LoVo (cell line): Measurements from ENCODE around the gene WSB1.
"Not testable (repeated sequence)": the region's sequence is repeated elsewhere in the genome, so short reads cannot be mapped to it uniquely, and the experiment has no call there.

Experiments
- DNase-seq: peaks from one replicate; pipeline ENCODE4 v3.0.0-alpha.2; 2016; ENCODE audit warnings: low spot score

The WSB1 gene

DNA sequence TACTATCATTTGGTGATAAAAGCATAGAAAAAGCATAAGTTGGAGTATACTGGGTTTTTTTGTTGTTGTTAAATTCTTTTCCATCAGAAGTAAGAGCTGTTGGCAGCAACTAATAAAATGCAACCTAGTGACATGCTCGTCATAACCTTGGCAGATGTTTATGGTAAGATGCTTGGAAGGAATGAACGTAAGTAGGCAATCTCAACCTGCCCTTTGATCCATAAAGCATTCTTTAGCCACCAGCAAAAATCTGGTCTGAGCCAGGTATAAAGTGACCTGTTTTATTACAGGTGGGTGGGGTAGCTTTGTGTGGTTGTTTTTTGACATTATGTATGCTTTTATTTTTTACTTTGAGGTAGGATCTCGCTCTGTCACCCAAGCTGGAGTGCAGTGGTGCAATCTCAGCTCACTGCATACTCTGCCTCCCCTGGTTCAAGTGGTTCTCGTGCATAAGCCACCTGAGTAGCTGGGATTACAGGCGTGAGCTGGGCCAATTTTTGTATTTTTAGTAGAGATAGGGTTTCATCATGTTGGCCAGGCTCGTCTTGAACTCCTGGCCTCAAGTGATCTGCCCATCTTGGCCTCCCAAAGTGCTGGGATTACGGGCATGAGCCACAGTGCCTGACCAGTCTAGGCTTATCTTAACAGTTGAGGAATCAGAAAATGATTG is 22.0 kb downstream of the WSB1 start:
- peak; percentile 52 for DNase-seq

DNA sequence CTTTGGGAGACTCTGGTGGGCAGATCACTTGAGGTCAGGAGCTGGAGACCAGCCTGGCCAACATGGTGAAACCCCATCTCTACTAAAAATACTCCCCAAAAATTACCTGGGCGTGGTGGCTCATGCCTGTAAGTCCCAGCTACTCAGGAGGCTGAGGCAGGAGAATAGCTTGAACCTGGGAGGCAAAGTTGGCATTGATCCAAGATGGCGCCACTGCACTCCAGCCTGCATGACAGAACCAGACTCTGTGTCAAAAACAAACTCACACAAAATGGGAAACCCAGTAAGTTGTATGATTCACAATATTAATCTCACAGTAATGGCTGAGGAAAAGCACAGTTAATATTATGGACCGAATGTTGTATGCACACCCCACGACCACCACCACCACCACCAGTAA is 24.3 kb downstream of the WSB1 start:
- no peak for DNase-seq

DNA sequence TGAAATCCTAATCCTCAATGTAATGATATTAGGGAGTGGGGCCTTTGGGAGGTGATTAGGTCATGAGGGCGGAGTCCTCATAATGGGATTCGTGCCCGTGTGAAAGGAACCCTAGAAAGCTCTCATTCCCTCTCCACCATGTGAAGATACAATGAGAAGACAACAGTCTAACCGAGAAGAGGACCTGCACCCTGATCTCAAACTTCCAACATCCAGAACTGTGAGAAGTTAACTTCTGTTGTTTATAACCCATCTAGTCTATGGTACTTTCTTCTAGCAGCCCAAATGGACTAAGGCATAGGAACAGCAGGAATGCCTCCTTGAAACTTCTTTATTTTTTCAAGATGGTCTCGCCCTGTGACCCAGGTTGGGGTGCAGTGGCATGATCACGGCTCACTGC is 24.7 kb downstream of the WSB1 start:
- no peak for DNase-seq

DNA sequence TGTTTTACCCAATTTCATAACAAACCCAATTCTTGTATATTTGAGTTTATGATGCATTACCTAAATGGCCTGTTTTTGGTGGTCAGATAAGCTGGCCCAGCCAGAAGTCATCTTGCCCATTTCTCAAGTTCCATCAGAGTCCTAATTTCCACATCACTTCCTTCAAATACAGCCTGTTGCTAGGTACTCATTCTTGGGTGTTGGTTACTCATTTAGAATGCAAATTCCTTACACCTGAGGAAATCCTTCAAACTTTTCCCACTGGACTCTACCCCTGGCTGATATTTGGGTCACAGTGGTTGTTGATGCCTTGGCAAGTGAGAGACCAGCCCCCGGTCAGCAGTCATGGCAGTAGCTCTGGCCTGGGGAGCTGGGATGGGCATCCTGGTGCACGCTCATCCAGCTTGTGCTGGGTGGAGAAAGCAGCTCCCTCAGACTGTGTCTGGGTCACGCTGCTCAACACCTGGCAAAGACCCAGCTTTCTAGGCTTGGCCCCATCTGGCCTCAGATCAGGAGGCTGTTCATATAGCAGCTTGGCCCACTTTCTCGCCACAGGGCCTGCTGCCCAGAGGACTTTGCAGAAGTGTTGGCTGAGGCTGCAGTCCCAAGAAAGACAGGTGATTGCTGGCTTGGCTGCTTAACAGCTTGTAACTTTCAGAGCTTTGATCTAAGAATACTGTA is 25.8 kb downstream of the WSB1 start:
- no peak for DNase-seq

DNA sequence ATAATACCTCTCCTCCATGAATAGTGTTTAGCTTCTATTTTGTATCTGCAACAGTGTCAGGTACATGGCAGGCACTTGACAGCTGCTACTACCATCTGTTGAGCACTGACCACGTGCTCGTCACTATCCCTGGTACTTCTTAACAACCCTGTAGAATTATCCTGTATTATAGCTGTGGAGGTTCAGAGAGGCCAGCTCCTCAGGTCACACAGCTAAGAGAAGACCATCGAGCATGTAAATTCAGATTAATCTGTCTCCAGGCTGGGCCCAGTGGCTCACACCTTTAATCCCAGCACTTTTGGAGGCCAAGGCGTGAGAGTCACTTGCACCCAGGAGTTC is 26.3 kb downstream of the WSB1 start:
- no peak for DNase-seq

DNA sequence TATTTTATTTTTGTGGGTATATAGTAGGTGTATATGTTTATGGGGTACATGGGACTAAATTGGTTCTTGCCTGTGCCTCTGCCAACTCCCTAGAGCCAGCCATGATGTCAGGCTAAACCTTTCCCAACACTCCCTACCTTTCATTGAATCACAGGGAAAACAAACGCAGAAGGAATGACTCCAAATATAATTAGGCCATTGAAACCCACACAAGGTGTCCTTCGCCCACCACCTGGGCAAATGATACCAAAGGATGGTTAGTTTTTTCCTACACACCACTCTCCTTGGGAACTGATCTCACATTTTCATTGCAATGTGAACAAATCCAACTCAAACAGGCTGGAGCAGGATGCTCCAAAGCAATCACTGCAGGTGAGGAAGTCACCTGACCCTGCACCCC is 27.5 kb downstream of the WSB1 start:
- DNase-seq = no peak

DNA sequence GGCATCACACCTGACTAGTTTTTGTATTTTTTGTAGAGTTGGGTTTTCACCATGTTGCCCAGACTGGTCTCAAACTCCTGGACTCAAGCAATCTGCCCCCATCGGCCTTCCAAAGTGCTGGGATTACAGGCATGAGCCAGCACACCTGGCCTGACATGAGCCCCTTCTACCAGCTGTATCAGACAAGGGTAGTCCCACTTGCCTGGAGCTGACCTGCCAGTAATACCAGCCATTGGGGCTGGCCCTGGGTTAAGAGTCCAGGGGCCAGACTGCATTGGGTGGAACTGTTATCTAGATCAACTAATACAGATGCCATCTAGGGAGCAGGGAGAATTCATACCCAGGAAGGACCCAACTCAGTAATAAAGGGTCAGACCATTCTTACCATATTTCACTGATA is 28.1 kb downstream of the WSB1 start:
- DNase-seq = no peak

DNA sequence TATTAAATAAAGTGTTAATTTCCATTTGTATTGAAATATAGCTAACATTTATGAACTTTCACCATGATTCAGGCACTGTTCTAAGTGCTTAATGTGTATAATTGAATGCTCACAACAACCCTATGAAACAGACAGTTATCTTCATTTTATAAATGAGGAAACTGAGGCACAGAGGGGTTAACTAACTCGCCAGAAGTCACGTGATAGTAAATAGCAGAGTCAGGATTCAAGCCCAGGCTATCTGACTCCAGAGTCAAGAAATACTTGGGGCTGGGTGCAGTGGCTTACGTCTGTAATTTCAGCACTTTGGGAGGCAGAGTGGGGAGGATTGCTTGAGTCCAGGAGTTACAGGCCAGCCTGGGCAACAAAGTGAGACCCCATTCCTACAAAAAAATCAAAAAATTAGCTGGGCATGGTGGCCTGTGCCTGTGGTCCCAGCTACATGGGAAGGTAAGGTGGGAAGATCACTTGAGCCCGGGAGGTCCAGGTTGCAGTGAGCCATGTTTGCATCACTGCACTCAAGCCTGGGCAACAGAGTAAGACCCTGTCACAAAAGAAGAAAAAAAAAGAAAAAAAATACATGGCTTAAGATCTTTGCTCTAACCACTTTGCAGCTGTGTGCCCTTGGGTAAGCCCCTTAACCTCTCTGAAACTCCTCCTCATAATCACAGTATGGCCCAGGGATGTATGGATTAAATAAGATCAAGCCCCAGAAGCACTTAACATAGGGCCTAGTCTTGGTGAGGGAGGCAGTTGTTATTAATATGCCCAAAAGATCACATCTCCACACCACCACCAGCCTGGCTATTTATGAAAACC is 29.0 kb downstream of the WSB1 start:
- peak; percentile 1 for DNase-seq

DNA sequence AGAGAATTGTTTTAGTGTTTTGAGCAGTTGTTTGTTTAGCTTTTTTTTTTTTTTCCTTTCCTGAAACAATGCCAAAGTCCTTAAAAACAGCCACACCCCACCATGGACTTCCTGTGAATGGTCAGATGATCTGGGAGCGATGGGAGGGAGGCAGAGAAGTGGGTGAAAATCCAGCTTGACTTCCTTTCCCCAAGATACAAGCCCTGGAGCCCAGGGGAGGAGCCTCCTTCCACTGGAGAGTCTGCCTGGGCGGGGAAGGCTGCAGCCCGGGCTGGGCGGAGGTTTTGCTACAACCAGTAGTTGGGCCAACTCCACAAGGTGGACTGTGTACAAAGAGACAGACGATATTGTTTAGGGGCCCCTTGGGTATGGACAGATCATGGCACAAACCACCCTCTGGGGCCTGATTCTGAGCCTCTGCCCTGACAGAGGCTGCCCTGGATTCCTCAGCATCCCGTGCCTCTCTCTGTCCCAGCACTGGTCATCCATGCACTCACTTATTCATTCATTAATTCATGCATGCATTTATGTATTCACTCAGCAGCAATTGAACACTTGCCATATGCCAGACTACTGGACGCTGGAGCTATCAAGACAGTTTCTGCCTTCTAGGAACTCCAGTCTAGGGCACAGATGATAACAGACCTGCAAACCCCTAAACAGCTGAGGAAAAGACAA is 29.8 kb downstream of the WSB1 start:
- peak; percentile 71 for DNase-seq

DNA sequence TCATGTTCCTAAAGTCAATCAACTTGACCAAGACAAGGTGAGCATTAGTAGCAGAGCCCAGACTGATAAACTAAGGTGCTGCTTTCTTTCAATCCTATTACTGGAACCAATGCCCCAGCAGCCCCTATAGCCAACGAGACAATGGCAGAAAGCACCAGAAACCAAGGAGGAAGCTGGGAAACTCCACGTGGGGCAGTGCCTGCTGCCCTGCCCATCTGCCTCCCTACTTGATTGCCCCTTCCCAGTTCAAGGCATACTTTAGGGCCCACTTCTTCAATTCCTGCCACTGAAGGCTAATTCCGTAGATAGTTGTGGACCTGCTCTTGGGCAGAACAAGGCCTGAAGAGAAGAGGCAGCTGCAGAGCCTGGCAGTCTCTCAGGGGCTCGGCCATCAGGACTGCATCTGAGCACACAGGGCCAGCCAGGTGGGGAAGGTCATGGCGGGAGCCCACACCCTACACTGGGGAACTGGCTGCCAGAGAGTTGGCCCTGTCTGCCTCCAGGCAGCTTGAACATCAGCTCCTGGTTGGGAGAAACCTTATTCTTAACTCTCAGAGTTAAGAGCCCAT is 30.9 kb downstream of the WSB1 start:
- DNase-seq = no peak

DNA sequence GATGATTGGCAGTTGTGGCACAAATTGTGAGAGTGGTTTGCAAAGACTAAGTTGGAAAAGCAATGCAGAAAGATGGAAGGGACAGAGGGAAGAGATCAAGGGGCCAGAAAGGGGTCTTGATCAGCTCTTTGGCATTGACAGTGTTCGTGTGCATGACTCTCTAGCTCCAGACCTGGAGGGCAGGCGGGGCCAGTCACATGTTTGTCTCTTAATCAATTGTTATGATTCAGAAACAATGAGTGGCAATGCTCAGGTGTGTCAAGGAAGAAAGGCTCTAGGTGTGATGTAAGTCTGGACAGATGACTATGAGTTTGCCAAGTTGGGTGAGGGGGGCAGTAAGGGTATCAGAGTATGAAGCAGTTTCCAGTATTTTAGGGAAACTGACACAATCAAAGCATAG is 32.1 kb downstream of the WSB1 start:
- no peak for DNase-seq

DNA sequence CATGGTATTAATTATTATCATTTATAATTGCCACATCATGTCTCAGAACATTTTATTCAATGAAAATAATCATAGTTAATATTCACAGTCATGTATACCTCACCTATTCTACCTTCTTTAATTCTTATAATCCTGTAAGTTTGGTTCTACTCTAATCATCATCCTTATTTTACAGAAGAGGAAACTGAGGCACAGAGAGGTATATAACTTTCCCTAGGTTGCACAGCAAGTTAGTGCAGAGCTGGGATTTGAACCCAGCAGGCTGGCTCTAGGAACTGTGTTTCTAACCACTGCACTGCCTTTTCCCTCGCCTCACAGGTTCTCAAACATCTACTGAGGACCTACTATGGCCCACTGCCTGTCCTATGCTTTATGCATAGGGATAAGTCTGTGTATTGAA is 32.7 kb downstream of the WSB1 start:
- no peak for DNase-seq

DNA sequence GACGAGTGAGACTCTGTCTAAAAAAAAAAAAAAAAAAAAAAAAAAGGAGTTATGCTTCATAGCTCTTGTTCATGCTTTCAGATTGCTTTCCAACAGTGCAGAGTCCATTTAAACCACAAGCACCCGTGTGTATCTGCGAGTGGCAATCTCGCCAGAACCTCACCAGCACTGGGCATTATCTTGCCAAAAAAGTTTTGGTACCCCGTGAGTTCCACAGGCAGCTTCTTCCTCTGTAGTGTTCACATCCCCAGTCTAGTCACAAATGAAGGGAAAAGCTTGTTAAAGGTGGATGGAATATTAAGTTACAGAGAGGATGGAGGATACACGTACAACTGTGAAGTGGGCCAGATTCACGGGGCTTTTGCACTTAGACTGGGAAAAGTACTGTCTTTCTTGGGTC is 33.5 kb downstream of the WSB1 start:
- DNase-seq = no peak

DNA sequence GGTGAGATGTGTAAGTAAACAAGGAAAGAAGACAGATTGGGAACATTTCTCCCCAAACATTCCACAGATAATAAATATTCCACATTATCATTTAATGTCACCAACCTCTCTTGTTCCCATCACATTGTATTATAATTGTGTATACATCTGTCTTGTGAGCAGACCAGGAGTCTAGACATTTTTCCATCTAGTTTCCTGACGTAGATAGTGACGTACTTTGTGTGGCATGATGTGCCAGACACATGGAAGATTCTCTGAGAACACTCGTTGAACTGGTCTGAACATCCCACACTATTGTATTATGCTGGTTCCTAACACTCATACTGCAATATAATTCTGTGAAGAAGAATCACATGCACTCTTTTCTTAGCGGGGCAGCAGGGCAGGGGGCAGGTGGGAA is 34.0 kb downstream of the WSB1 start:
- no peak for DNase-seq

DNA sequence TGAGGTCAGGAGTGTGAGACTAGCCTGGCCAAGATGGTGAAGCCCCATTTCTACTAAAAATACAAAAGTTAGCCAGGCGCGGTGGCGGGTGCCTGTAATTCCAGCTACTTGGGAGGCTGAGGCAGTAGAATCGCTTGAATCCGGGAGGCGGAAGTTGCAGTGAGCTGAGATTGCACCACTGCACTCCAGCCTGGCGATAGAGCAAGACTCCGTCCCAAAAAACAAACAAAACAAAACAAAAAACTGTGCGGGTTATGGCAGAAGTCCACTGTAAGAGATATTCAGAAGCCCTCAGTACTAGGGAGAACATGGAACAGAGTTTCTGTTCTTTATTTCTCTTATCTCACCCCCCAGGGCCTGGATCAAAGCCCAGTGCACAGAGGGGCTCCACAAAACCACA is 34.8 kb downstream of the WSB1 start:
- not testable (repeated sequence) for DNase-seq

DNA sequence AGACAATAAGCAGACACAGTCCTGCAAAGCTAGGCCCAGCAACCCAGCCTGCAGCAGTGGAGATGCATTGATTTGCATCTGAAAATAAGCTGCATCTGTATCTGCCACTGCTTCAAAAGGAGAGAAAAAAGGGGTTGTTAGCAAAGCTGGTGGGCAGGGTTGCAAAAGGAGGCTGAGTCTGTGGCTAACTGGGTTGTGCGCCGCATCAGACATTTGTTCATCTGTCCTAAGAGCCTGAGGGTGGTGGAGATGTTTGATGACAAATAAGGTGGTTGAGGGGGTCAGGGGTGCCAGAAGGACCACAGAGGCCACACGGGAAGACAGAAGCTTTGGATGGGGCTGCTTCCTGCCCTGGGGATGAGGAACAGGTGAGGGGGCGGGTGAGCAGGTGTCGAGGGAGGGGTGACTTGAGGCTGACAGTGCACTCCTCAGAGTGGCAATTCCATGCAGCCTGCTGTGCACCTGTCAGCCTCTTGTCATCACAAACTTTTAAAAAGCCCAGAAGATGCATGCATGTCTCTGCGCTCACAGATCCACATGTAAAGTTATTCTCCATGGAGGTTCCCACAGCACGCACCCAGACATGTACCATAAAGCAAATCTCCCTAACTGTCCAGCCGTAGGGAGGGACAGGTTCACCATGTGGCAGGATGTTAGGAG is 35.4 kb downstream of the WSB1 start:
- DNase-seq = no peak

DNA sequence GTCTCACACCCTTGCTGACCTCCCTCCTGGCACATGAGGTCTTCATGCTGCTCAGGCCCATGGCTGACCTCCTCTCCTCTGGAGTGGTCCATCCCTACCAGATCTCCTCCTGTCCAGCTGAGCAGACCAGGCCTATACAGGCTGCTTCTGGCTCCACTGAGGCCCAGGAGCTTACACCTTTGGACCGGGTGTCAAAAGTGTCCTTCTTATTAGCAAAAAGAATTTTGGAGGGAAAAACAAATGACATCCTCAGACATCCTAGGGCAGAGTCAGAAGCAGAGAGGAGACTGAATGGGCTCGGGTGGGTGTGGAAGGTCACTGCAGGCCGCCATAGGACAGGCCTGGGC is 38.1 kb downstream of the WSB1 start:
- no peak for DNase-seq

DNA sequence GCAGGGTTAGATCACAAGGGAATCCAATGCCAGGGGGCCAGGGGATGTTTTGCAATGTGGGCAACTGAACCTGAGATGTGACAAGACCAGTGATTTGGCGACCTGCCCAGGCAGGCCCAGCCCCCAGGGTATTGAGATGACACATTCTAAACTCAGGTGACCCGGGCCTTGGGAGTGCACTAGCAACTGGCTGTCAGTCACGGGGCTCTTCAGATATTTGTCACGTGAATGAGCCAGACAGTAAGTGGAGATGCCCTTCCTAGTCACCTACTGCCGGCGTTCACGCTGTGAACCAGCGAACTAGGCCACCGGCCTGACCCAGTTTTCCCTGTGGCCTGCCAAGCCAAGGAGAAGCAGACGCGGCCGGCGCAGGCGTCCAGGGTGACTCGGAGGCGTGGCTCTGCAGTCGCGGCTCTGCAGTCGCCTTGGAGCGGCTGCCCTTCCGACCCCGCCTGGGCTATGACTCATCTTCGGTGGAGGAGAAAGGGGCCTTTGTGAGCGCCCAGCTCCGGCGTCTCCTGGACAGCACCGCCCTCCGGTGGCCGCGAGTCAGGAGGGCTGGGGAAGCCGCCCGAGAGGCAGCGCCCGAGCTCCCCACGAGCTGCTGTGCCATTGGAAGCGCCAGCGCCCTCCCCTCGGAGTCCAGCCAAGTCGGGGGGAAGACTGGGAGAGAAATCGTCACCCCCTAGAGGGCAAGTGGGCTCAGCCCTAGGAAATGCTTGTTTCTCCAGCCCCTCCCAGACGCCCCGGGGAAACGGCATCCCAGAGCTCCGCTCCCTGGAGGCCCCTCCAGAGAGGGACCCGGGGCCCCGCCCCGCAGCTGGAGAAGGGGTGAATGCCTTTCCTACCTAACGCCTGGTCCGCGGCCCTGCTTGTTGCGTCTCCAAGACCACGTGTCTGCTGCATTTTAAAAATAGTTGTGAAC is 38.8 kb downstream of the WSB1 start:
- DNase-seq = peak; percentile 99

DNA sequence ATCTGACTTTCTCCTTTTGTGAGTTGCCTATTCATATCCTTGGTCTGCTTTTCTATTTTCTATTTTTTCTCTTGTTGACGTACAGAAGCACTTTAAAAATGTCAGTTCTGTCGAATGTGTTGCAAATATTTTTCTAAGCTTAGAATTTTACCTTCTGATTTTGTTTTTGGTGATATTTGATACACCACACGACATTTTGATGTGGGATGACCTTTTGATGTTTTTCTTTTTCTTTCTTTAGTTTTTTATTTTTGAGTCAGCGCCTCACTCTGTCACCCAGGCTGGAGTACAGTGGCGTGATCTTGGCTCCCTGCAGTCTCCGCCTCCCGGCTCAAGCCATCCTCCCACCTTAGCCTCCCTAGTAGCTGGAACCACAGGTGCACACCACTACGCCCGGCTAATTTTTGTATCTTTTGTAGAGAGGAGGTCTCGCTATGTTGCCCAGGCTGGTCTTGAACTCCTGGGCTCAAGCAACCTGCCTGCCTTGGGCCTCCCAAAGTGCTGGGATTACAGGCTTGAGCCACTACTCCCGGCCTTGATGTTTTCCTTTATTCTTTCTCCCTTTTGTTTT is 39.6 kb downstream of the WSB1 start:
- no peak for DNase-seq

DNA sequence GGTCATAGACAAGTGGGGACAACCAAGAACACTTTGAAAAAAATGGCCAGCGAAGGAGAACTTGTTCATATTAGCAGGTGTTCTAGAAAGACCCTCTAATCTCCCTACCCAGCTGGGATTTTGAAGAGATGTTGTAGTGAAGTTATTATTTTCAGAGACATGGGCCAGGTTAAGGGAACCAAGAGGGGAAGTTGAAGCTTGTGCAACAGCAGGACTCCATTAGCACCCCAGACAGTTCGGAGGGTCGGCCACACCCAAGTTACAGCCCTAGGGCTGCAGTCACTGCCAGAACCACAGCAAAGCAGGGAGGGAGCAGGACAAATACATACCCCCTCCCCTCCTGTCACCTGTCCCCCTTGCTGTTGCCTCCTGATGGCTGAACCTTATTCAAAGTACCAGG is 42.3 kb downstream of the WSB1 start:
- DNase-seq = no peak
